ENCODE results near the gene ANKRD44.

DNA sequence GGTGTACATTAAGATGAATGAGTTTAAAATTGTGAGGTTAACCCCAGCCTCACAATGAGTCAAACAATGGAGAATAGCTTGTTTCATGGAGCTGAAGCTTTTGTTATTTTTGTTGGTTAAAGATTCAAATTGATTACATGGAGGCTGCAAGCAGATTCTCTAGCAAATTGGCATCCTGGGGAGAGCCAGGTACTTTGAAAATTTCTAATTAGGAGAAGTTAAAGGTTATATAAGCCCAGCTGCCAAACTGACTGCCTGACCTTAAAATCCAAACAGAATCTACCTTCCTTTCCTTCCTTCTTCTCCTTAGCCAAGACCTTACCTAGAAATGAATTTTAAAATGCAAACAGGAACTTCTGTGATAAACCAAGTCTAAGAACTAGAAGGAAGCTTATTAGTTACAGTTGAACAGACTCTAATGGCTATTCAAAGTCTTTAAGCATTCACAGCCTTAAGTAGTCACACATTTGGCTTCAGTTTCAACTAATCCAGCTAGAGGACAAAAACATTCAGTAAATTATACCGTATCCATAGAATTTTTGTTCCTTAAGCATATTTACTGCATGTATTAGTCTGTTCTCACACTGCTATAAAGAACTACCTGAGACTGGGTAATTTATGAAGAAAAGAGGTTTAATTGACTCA is 352.6 kb downstream of the ANKRD44 start:
- TF ChIP-seq POLR2A (IDR thresholded peaks at IDR 0.05; ENCODE audit: control extremely low read depth in 1 of 2, low read depth in 2 of 2, low read length in 2 of 2): no peak
- no peak for TF ChIP-seq CTCF (IDR thresholded peaks at IDR 0.05; ENCODE audit: control extremely low read depth in 1 of 3, insufficient read depth in 1 of 3, low read depth in 1 of 3, low read length in 3 of 3)
- no peak for TF ChIP-seq RBBP5 (IDR thresholded peaks at IDR 0.05; ENCODE audit: borderline replicate concordance, low read depth, low read length)
- no peak for TF ChIP-seq EP300 (IDR thresholded peaks at IDR 0.05; ENCODE audit: borderline replicate concordance in 1 of 2, low read depth in 2 of 2, low read length in 2 of 2)
- no peak for TF ChIP-seq RXRA (IDR thresholded peaks at IDR 0.05; ENCODE audit: insufficient read depth, low read depth, low read length)
- no peak for TF ChIP-seq SIN3A (conservative IDR thresholded peaks at IDR 0.05 in 1 of 2, IDR thresholded peaks at IDR 0.05 in 1 of 2; ENCODE audit: low read depth in 1 of 2, low read length in 2 of 2)
- no peak for TF ChIP-seq MAFK (IDR thresholded peaks at IDR 0.05; ENCODE audit: low read depth, low read length)
- TF ChIP-seq CHD2 (IDR thresholded peaks at IDR 0.05; ENCODE audit: low read length): no peak
- no peak for TF ChIP-seq POLR2AphosphoS5 (IDR thresholded peaks at IDR 0.05; ENCODE audit: low read depth, low read length)
- no peak for TF ChIP-seq RAD21 (IDR thresholded peaks at IDR 0.05 in 1 of 2, conservative IDR thresholded peaks at IDR 0.05 in 1 of 2; ENCODE audit: low read depth in 2 of 2, low read length in 2 of 2)
- no peak for TF ChIP-seq EGR1 (IDR thresholded peaks at IDR 0.05; ENCODE audit: borderline replicate concordance, low read depth, low read length)

All from H1 (cell line).